Measurements from ENCODE around the gene PRR36. TPM values are rescaled to one million over a fixed set of nuclear protein-coding genes. Genes with fewer than 3 reads are reported as not detected.

Gene PRR36
- total and polyA plus RNA-seq, 4 experiments from 2014 or later: 0.06 to 0.36 (median 0.29) TPM; not detected in 1

GRCh38 chr19:7879836-7880235, 5.6 kb upstream of the PRR36 start:
- ChIA-PET CTCF (ENCODE audit: partially characterized antibody) (interaction anchor here (1.0 kb wide), 1 partner anchor 23 kb away, joined by 3 read pairs; the partner anchor contains the start of gene MAP2K7), POLR2A (ENCODE audit: partially characterized antibody) (no interaction called here)
- H3K4me3 Mint-ChIP-seq: no peak overlapping the region
- H3K9me3 Mint-ChIP-seq: no peaks in the 10 kb centered on the region
- H3K27me3 ChIP-seq (ENCODE audit: insufficient read depth, low read length): peaks cover 1% of the 10 kb centered on the region
- H3K9me3 ChIP-seq (ENCODE audit: control insufficient read depth in 1 of 2, low read length in 2 of 2): no peaks in the 10 kb centered on the region
- intact Hi-C loops (cut with micrococcal nuclease): no loop called here
- peaks cover 0 to 6% (median 3%) of the 10 kb centered on the region in 4 donors for H3K4me1 Mint-ChIP-seq
- H3K36me3 ChIP-seq (ENCODE audit: insufficient read depth, low read length): no peaks in the 10 kb centered on the region
- H3K4me3 ChIP-seq (ENCODE audit: low read length in 2 of 2): no peak overlapping the region
- no peak overlapping the region for H3K27ac Mint-ChIP-seq
- H3K4me1 ChIP-seq (ENCODE audit: insufficient read depth, low read length): peaks cover 1% of the 10 kb centered on the region
- H3K36me3 Mint-ChIP-seq: no peaks in the 10 kb centered on the region
- no peak for DNase-seq
- H3K27me3 Mint-ChIP-seq: peaks cover 0 to 2% of the 10 kb centered on the region in 2 donors
- no peak overlapping the region for H3K27ac ChIP-seq (ENCODE audit: low read depth, low read length)

DNA sequence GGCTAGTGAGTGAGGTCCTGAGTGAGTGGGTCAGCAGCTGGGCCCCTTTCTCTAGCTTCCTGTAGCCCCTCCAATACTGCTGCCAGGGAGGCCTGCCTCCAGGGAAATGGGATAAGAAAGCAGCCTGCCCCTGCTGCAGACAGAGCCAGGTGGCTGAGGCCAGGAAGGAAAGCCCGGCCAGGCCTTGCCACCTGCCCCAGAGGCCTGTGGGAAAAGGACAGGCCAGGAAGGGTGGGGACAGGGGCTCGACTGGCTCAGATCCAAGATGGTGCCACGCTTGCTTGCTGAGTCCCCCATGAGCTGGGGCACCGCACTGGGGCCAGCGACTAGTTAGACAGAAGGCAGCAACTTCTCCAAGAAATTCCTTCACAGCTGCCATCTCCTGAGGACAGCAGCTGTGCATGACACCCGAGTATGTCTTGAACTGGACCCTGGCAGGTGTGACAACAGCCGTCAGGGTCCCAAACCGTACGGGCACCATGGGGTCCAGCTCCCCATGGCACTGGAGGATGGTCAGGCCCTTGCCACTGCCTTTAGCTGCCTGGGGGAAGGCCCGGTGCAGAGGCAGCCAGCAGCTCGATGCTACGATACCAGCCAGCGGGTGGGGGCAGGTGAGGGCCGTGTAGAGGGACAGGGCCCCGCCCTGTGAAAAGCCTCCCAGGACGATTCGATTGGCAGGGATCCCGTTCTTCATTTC, 5.1 kb upstream of the PRR36 start:
- no peaks in the 10 kb centered on the region for H3K9me3 ChIP-seq (ENCODE audit: control insufficient read depth in 1 of 2, low read length in 2 of 2)
- no peak overlapping the region for H3K27ac ChIP-seq (ENCODE audit: low read depth, low read length)
- Mint-ChIP-seq H3K4me3 (no peak overlapping the region), H3K4me1 (peaks cover 1 to 10% (median 4%) of the 10 kb centered on the region in 4 donors), H3K9me3 (no peaks in the 10 kb centered on the region), H3K27ac (no peak overlapping the region), H3K27me3 (peaks cover 0 to 2% of the 10 kb centered on the region in 2 donors), H3K36me3 (no peaks in the 10 kb centered on the region)
- no peak overlapping the region for H3K4me3 ChIP-seq (ENCODE audit: low read length in 2 of 2)
- H3K4me1 ChIP-seq (ENCODE audit: insufficient read depth, low read length): peaks cover 7% of the 10 kb centered on the region
- H3K27me3 ChIP-seq (ENCODE audit: insufficient read depth, low read length): peaks cover 4% of the 10 kb centered on the region
- no peaks in the 10 kb centered on the region for H3K36me3 ChIP-seq (ENCODE audit: insufficient read depth, low read length)
- intact Hi-C loops (cut with micrococcal nuclease): no loop called here
- CTCF ChIA-PET (ENCODE audit: partially characterized antibody): interaction anchor here (1.0 kb wide), 1 partner anchor 24 kb away, joined by 3 read pairs; the partner anchor contains the start of gene MAP2K7
- DNase-seq: no peak
- POLR2A ChIA-PET (ENCODE audit: partially characterized antibody): no interaction called here

- CTCF ChIA-PET (ENCODE audit: partially characterized antibody): interaction anchor here (0.8 kb wide), 1 partner anchor 8 kb away, joined by 4 read pairs; no protein-coding TSS in a partner anchor
- no peak overlapping the region for H3K27ac ChIP-seq (ENCODE audit: low read depth, low read length)
- H3K4me1 ChIP-seq (ENCODE audit: insufficient read depth, low read length): peaks cover 15% of the 10 kb centered on the region
- Mint-ChIP-seq H3K4me3 (peak overlapping the region in 1 of 8 donors; percentile 8), H3K4me1 (peaks cover 1 to 18% (median 7%) of the 10 kb centered on the region in 4 donors), H3K36me3 (no peaks in the 10 kb centered on the region), H3K9me3 (no peaks in the 10 kb centered on the region), H3K27ac (no peak overlapping the region), H3K27me3 (peaks cover 5 to 8% of the 10 kb centered on the region in 2 donors)
- H3K9me3 ChIP-seq (ENCODE audit: control insufficient read depth in 1 of 2, low read length in 2 of 2): no peaks in the 10 kb centered on the region
- DNase-seq: no peak
- intact Hi-C loops (cut with micrococcal nuclease): no loop called here
- H3K27me3 ChIP-seq (ENCODE audit: insufficient read depth, low read length): peaks cover 4% of the 10 kb centered on the region
- H3K36me3 ChIP-seq (ENCODE audit: insufficient read depth, low read length): no peaks in the 10 kb centered on the region
- POLR2A ChIA-PET (ENCODE audit: partially characterized antibody): interaction anchor here (1.1 kb wide), 1 partner anchor 8 kb away, joined by 3 read pairs; no protein-coding TSS in a partner anchor
- no peak overlapping the region for H3K4me3 ChIP-seq (ENCODE audit: low read length in 2 of 2)
Measured at GRCh38 chr19:7877249-7877836, 3.2 kb upstream of the PRR36 start.

GRCh38 chr19:7874897-7875273, 695 bp upstream of the PRR36 start:
- Histone ChIP-seq H3K4me1 (ENCODE audit: insufficient read depth, low read length) (peaks cover 26% of the 10 kb centered on the region), H3K27ac (ENCODE audit: low read depth, low read length) (no peak overlapping the region), H3K27me3 (ENCODE audit: insufficient read depth, low read length) (peaks cover 4% of the 10 kb centered on the region), H3K4me3 (ENCODE audit: low read length in 2 of 2) (no peak overlapping the region), H3K36me3 (ENCODE audit: insufficient read depth, low read length) (no peaks in the 10 kb centered on the region), H3K9me3 (ENCODE audit: control insufficient read depth in 1 of 2, low read length in 2 of 2) (no peaks in the 10 kb centered on the region)
- Mint-ChIP-seq H3K9me3 (no peaks in the 10 kb centered on the region), H3K36me3 (no peaks in the 10 kb centered on the region), H3K4me3 (peak overlapping the region in 6 of 8 donors; percentile 20 to 69 (median 33)), H3K27me3 (peaks cover 5 to 19% of the 10 kb centered on the region in 2 donors), H3K4me1 (peaks cover 12 to 34% (median 22%) of the 10 kb centered on the region in 4 donors), H3K27ac (no peak overlapping the region)
- ChIA-PET CTCF (ENCODE audit: partially characterized antibody) (no interaction called here), POLR2A (ENCODE audit: partially characterized antibody) (interaction anchor here (0.5 to 1.2 kb wide), 2 partner anchors 13 to 535 kb away, joined by 3 to 4 read pairs; no protein-coding TSS in a partner anchor)
- intact Hi-C loops (cut with micrococcal nuclease): no loop called here
- no peak for DNase-seq

GRCh38 chr19:7873304-7874075, 700 bp downstream of the PRR36 start:
- ChIA-PET CTCF (ENCODE audit: partially characterized antibody) (no interaction called here), POLR2A (ENCODE audit: partially characterized antibody) (no interaction called here)
- Mint-ChIP-seq H3K4me3 (peak overlapping the region; percentile 39 to 85 (median 73)), H3K4me1 (peaks cover 12 to 38% (median 25%) of the 10 kb centered on the region in 4 donors), H3K9me3 (no peaks in the 10 kb centered on the region), H3K27me3 (peaks cover 5 to 19% of the 10 kb centered on the region in 2 donors), H3K36me3 (no peaks in the 10 kb centered on the region), H3K27ac (peak overlapping the region in 3 of 7 donors; percentile 30 to 55 (median 50))
- peaks cover 4% of the 10 kb centered on the region for H3K27me3 ChIP-seq (ENCODE audit: insufficient read depth, low read length)
- DNase-seq: no peak
- H3K36me3 ChIP-seq (ENCODE audit: insufficient read depth, low read length): no peaks in the 10 kb centered on the region
- no peak overlapping the region for H3K27ac ChIP-seq (ENCODE audit: low read depth, low read length)
- peaks cover 36% of the 10 kb centered on the region for H3K4me1 ChIP-seq (ENCODE audit: insufficient read depth, low read length)
- no peaks in the 10 kb centered on the region for H3K9me3 ChIP-seq (ENCODE audit: control insufficient read depth in 1 of 2, low read length in 2 of 2)
- intact Hi-C loops (cut with micrococcal nuclease): no loop called here
- H3K4me3 ChIP-seq (ENCODE audit: low read length in 2 of 2): no peak overlapping the region

- H3K27ac ChIP-seq (ENCODE audit: low read depth, low read length): no peak overlapping the region
- H3K4me3 Mint-ChIP-seq: peak overlapping the region in 3 of 8 donors; percentile 53 to 81 (median 69)
- ChIA-PET POLR2A (ENCODE audit: partially characterized antibody) (interaction anchor here (0.7 to 1.7 kb wide), 2 partner anchors 11 to 47 kb away, joined by 3 to 4 read pairs; partner anchors contain the start of gene SNAPC2), CTCF (ENCODE audit: partially characterized antibody) (no interaction called here)
- H3K27me3 ChIP-seq (ENCODE audit: insufficient read depth, low read length): peaks cover 4% of the 10 kb centered on the region
- peak overlapping the region in 1 of 7 donors; percentile 79 for H3K27ac Mint-ChIP-seq
- intact Hi-C loops (cut with micrococcal nuclease): loop anchor here (1.0 kb wide), 1 partner anchor 10 kb away; no protein-coding TSS in a partner anchor
- no peak for DNase-seq
- H3K4me1 Mint-ChIP-seq: peaks cover 14 to 43% (median 26%) of the 10 kb centered on the region in 4 donors
- no peaks in the 10 kb centered on the region for H3K36me3 ChIP-seq (ENCODE audit: insufficient read depth, low read length)
- H3K36me3 Mint-ChIP-seq: no peaks in the 10 kb centered on the region
- peaks cover 5 to 19% of the 10 kb centered on the region in 2 donors for H3K27me3 Mint-ChIP-seq
- no peaks in the 10 kb centered on the region for H3K9me3 ChIP-seq (ENCODE audit: control insufficient read depth in 1 of 2, low read length in 2 of 2)
- no peaks in the 10 kb centered on the region for H3K9me3 Mint-ChIP-seq
- H3K4me3 ChIP-seq (ENCODE audit: low read length in 2 of 2): no peak overlapping the region
- H3K4me1 ChIP-seq (ENCODE audit: insufficient read depth, low read length): peaks cover 39% of the 10 kb centered on the region
Measured at GRCh38 chr19:7872306-7873204, 1.6 kb downstream of the PRR36 start.
